RWPE1 (cell line): ENCODE results near the gene AMDHD2.
"Not testable (repeated sequence)": the region's sequence is repeated elsewhere in the genome, so short reads cannot be mapped to it uniquely, and the experiment has no call there.

Experiments
- CTCF ChIA-PET: fragments of 350-600 bp; sonication (Branson Sonifier 250); formaldehyde crosslinking; extraction: SDS; loops from one replicate; lab custom pipeline; 2021; lab: Yijun Ruan, JAX
- POLR2A ChIA-PET: fragments of 400-600 bp; formaldehyde crosslinking; extraction: SDS; loops from one replicate; lab custom pipeline; 2020; ENCODE audit warnings: antibody characterized with exemption; ENCODE audit not compliant: low non-redundant PET; lab: Yijun Ruan, JAX
- DNase-seq: peaks from one replicate; pipeline ENCODE4 v3.0.0; 2012; ENCODE audit warnings: low spot score
- H3K27ac ChIP-seq: fragments of 450-650 bp; 2 replicates; pipeline ENCODE4 v1.5.1; 2017
- CTCF ChIP-seq: fragments of 450-650 bp; conservative IDR thresholded peaks from 2 replicates; pipeline ENCODE4 v1.5.1; 2017; ENCODE audit warnings: low read depth, mild to moderate bottlenecking

AMDHD2 gene

DNA sequence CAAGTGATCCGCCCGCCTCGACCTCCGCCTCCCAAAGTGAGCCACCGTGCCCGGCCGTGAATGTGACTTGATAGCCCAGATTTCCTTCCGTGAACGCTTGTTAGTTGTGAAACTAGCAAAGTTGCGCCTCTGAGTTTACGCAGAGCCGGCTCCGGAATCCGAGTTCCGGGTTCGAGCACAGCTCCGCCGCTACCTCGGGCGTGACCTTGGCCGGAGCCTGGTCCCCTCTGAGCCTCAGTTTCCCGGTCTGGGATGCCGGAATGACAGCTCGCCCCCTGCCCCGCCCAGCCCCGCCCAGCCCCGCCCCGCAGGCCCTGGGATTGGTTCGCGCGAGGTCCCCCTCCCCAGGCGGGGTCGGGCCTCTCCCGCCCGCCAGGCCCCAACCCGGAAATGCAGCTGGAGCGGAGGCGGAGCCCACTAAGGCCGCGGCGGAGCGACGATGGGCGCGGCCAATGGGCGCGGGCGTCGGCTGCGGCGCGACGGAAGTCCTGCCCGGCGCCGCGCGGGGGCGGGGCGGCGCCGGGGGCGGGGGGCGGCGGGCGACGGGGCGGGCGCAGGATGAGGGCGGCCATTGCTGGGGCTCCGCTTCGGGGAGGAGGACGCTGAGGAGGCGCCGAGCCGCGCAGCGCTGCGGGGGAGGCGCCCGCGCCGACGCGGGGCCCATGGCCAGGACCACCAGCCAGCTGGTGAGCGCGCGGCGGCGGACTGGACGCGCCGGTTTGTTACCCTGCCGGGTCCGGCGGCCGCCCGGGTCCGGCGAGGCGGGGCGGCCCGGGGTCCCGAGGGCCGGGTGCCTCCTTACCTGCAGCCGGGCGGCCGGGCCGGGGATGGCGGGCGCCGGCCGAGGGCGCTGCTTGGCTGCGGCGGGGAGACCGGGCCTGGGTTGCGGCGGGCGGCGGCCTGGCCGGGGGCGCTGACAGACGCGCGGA lies 17.5 kb downstream of the AMDHD2 start, which contains the start of gene PDPK1:
TSS of gene PDPK1 (plus strand) at position 571 of the 929 bp plus-strand sequence. CDS start at position 663, 92 bp downstream.
- CTCF ChIA-PET: no interaction called here
- TF ChIP-seq CTCF: no peak
- POLR2A ChIA-PET: no interaction called here
- peak; percentile 90 for DNase-seq
- peak within 1 kb of the TSS; percentile 84 for H3K27ac ChIP-seq

- POLR2A ChIA-PET, H3K27ac ChIP-seq, DNase-seq, CTCF ChIA-PET: not testable (repeated sequence)
Observed at GRCh38 chr16:2539192-2539844, 19.1 kb downstream of the AMDHD2 start.

- H3K27ac ChIP-seq, DNase-seq, CTCF ChIA-PET, POLR2A ChIA-PET: not testable (repeated sequence)
Observed at GRCh38 chr16:2539845-2540458, 19.8 kb downstream of the AMDHD2 start.

DNA sequence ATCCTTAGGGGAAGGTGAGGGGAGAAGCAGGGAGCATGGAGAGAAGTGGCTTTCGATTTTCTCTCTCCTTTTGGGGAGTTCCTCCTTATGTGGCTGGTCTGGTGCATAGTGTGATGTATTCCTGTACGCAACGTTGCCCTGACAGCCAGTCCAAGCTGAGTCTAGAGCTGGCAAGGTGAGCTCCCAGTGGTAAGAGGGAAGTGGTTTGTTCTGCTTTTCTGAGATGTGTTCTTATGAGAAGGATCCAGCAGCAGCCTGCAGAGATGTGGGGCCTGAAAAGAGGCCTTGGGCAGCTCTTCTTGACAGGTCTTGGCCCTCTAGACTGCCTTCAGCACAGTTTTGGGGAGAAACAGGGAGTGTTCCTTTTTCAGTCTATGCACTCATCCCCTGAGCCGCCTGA lies 20.7 kb downstream of the AMDHD2 start:
- DNase-seq, CTCF ChIA-PET, POLR2A ChIA-PET: not testable (repeated sequence)
- peak overlapping the region; percentile 28 for H3K27ac ChIP-seq

DNA sequence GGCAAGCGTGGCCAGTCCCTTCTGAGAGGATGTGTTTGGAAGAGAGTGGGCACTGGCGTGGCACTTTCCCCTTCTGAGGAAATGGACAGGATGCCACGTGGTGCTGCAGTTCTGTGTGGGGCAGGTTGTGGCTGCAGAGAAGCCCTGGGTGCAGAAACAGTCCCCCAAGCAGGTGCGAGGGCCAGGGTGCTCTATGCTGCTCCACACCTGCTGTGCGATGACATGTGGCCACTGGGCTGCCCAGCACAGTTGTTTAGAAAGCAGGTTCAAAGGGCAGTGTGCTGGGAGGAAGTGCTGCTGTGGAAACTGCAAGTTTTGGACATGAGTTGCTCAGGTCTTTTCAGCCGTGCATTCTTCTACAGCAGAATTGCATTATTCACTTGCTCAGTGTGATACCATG lies 21.2 kb downstream of the AMDHD2 start:
- DNase-seq, CTCF ChIA-PET, POLR2A ChIA-PET: not testable (repeated sequence)
- H3K27ac ChIP-seq: peak overlapping the region; percentile 28

DNA sequence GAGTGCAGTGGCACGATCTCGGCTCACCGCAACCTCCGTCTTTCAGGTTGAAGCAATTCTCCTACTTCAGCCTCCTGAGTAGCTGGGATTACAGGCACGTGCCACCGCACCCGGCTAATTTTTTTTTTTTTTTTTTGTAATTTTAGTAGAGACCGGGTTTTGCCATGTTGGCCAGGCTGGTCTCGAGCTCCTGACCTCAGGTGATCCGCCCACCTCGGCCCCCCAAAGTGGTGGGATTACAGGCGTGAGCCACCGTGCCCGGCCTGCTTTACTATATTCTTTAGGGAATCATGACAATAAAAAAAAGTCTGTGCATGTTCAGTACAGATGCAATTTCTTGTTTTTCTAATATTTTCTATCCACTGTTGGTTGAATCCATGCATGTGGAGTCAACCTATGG lies 23.6 kb downstream of the AMDHD2 start:
- DNase-seq, CTCF ChIA-PET, POLR2A ChIA-PET: not testable (repeated sequence)
- 0 out of 2 replicates have a peak overlapping the region, but pooled peaks have one; percentile 21 for H3K27ac ChIP-seq

GRCh38 chr16:2550283-2550878 lies 30.2 kb downstream of the AMDHD2 start:
- CTCF ChIA-PET, DNase-seq: not testable (repeated sequence)

GRCh38 chr16:2551420-2551889 lies 31.3 kb downstream of the AMDHD2 start:
- CTCF ChIA-PET: interaction anchor here (0.6 to 0.7 kb wide), 2 partner anchors 222 to 273 kb away, joined by 4 read pairs; no protein-coding TSS in a partner anchor
- H3K27ac ChIP-seq, POLR2A ChIA-PET, DNase-seq: not testable (repeated sequence)

More at GRCh38 chr16:2550283-2550878, 30.2 kb downstream of the AMDHD2 start:
- H3K27ac ChIP-seq, POLR2A ChIA-PET: not testable (repeated sequence)

DNA sequence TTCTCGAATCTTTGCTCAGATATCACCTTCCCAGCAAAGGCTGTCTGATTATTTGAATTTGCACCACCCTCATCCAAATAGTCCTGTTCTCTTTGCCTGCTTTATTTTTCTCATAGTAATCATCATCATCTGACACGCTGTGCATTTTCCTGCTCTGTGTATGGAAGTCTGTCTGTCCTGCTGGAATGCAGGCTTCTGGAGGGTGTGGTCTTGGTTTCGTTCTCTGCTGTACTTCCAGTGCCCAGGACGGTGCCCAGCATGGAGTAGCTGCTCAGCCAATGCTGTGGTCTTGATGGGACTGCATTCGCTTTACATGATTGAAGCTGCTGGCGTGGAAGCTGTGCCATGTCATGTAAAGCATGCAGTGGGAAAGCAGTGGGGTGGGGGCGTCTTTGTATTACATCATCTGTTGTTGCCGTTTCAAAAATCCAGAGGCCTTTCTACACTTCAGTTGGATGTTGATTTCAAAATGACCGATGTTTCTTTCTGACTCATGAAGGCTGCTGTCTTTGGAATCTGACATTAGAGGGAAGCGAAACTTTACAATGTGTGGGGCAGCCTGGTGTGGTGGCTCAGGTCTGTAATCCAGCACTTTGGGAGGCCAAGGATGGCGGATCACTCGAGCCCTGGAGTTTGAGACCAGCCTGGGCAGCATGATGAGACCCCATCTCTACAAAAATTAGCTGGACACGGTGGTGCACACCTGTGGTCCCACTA lies 34.7 kb downstream of the AMDHD2 start:
- CTCF ChIA-PET, H3K27ac ChIP-seq, POLR2A ChIA-PET, DNase-seq: not testable (repeated sequence)

GRCh38 chr16:2557150-2557549 lies 37.0 kb downstream of the AMDHD2 start:
- POLR2A ChIA-PET, DNase-seq, CTCF ChIA-PET: not testable (repeated sequence)

DNA sequence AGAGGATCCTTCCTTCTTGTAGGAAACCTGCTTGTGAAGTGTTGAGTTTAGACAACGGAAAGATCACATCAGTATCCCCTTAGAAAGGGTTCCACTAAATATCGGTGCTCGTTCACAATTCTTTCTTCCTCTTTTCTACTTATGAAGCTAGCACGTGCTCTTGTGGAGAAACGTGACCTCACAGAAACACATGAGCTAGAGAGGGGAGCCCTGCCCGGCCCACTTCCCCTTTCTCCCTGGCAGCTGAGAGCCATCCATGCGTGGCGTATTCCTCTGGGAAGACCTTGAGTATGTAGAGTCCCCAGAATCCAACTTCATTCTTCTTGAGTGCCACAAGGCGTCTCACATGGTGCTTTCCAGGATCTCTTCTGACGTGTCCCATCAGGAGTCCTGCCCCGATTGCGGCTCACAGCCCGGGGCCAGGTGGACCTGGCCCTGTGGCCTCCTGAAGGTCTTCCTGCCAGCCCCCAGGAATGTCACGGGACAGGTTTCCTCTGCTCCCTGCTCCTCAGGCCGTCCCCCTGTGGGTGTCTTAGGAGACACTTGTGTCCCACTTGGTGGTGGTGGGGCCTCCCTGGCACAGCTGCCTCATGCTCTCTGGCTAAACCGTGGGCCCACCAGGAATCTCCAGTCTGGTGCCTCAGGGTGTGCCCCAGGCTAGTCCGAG lies 40.1 kb downstream of the AMDHD2 start:
- CTCF ChIA-PET, DNase-seq, POLR2A ChIA-PET, H3K27ac ChIP-seq: not testable (repeated sequence)

More at GRCh38 chr16:2557150-2557549, 37.0 kb downstream of the AMDHD2 start:
- H3K27ac ChIP-seq: not testable (repeated sequence)

GRCh38 chr16:2560798-2561133 lies 40.6 kb downstream of the AMDHD2 start:
- CTCF ChIA-PET, H3K27ac ChIP-seq, DNase-seq, POLR2A ChIA-PET: not testable (repeated sequence)

DNA sequence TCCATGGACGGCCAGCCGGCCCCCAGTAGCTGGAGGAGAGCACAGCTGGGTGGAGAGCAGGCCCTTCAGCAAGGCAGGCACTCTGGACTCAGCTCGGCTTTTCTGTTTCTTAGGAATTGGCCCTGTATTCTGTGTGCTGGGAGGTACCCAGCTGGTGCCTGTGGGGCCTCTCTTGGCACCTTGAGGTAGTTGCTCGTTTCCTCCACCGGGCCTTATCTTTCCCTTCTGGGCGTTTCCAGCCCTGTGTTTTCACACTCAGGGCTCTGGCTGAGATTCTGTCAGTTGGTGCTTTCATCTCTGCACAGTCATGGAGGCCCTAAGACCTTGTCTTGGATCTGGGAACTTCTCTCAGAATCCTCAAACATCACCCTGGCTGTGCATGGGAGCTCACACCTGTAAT lies 47.3 kb downstream of the AMDHD2 start:
- POLR2A ChIA-PET, CTCF ChIA-PET, DNase-seq, H3K27ac ChIP-seq: not testable (repeated sequence)

- H3K27ac ChIP-seq, DNase-seq, POLR2A ChIA-PET, CTCF ChIA-PET: not testable (repeated sequence)
Observed at GRCh38 chr16:2568573-2568972, 48.4 kb downstream of the AMDHD2 start.
